HG02840 (cell line): ENCODE data around the gene ATP7B.
"Not testable (repeated sequence)": the region's sequence is repeated elsewhere in the genome, so short reads cannot be mapped to it uniquely, and the experiment has no call there.

Source experiments
- ATAC-seq: cut with Tn5 transposase; IDR thresholded peaks from one replicate; pipeline ENCODE4 v1.9.1; 2021; ENCODE audit warnings: mild to moderate bottlenecking, moderate library complexity, moderate number of reproducible peaks; ENCODE audit not compliant: unreplicated experiment, low FRiP score

ATP7B gene

DNA sequence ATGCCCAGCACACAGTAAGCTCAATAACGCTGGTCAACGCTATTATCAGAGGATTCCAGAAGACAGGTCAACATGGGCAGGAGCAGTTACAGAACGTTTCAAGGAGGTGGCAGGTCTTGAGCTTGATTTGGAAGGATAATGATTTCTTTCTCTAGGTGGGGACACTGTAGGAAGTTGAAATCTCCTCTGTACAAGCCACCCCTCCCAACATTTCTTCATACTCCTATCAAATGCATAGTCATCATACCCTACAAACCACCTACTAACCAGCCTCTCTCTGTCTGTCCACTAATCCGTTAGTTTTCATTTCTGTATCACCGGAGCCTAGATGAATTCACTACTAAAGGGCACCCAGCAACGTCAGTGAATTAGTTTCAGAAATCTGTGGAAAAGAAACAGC, 1.3 kb downstream of the ATP7B start:
- ATAC-seq = no peak

DNA sequence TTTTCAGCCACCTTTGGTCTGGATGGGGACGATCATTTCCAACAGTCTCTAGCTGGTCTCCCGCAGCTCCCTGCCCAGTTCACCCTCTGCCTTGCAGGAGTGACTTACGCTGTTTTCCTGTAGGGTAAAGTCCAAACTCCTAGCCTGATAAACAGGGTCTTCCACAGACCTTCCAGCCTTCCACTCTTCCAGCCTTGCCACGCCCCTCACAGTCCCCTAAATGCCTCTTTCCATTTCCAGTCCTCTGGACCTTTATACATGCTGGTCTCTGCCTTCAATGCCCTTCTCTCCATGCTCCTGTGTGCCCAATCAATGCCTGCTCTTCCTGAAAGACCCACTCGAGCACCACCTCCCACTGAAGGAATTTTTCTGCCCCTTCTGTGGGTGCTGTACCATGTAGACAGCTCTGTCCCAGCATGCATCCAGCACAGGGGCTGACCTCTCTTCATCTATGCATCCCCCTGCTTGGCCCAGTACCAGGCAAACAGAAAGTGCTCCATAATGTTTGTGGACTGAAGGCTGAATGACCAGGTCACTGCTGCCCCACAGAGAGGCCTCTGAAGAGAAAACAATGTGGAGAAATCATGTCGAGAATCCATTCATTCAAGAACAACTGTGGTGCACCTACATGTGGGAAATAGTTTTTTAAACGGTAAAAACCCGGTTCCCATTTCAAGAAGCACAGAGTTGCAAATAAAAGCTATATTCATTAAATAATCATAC, 4.6 kb downstream of the ATP7B start:
- ATAC-seq = no peak

DNA sequence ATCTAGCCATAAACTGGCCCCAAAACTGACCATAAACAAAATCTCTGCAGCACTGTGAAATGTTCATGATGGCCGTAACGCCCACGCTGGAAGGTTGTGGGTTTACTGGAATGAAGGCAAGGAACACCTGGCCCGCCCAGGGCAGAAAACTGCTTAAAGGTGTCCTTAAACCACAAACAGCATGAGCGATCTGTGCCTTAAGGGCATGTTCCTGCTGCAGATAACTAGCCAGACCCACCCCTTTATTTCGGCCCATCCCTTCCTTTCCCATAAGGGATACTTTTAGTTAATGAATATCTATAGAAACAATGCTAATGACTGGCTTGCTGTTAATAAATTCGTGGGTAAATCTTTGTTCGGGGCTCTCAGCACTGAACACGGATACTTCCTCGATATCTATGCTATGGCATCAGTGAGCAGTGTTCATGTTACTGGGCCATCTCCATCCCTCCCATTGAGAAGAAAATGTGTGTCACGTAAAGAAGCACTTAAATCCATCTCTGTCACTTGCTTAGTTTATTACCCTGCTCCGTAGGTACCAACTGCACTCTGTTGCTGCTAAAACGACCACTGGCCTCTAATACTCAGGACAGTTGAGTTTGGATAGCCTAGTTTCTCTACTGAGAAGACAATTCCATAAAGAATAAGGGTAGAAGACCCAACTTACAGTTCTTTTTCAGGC, 5.3 kb downstream of the ATP7B start:
- no peak for ATAC-seq

DNA sequence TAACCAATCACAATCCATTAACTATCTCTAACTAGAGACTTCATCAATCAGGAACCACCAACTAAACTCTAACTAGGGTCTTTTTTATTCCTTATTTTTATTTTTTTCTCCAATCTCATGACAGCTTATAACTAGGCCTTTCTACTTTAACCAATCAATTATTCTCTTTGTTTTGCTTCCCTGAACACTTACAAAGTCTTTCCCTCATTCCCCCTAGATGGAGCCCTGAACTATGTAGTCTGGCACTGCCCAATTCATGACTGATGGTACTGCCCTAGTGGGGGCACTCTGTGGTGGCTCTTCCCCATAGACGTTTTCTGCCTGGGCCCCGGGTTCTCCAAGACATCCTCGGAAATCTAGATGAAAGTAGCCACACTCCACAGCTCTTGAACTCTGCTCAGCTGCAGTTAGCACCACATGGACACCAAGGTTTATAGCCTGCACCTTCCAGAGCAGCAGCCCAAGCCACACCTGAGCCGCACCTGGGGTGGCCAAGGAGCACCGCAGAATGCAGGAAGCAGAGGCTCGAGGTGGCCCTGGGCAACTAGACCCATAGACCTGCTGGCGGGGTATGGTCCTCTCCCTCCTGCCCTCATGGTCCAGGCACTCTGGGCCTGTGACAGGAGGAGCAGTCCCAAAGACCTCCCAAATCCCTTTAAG, 6.6 kb downstream of the ATP7B start:
- ATAC-seq = no peak

DNA sequence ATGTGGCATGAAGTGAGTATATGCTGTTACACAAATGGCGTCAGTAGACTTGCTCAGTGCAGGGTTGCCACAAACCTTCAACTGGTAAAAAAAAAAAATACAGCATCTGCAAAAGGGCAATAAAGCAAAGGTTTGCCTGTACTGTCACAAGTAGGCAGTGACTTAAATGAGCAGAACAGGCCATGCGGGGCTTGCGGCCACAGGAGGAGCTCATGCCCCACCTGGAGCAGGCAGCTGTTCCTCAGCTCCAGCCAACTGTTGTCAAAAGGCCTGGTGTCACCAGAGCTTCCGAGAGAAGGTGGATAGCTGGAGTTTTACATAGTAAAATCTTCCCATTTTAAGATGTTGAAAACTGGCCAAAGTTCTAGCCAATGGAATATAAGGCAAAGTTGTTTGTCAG, 7.7 kb downstream of the ATP7B start:
- no peak for ATAC-seq

DNA sequence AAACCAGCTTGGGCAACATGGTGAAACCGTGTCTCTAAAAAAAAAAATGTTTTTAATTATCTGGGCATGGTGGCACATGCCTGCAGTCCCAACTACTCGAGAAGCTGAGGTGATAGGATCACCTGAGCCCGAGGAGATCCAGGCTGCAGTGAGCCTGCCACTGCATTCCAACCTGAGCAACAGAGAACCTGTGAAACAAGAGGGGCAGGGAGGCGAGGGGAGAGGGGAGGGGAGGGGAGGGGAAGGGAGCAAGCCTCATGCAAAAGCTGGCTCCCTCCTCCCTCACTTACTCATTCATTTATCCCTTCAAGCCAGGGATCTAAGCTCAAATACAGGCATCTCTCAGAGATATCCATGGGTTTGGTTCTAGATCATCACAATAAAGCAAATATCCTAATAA, 8.9 kb downstream of the ATP7B start:
- ATAC-seq = no peak

DNA sequence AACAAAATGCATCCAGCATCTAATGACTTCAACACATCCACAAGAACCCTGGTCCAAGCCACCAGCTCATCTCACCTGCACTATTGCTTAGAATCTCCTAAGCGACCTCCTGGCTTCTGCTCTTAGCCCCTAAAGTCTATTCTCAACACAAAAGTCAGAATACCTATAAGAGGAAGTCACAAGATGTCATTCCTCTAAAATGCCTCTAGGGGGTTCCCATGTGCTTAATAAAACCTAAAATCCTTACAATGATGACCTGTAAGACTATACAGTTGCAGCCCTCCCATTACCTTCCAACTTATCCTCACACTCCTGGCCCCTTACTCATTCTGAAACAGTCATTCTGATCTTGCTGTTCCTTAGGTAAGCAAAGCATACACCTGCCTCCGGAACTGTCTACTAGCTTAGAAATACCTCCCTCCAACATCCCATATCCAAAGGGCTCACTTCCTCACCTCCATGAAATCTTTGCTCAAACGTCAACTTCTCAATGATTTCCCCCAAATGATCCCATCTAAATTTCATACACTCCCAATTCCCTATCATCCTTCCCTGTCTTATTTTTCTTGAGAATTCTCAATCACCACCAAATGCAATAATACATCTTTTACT, 10.0 kb downstream of the ATP7B start:
- ATAC-seq = no peak

DNA sequence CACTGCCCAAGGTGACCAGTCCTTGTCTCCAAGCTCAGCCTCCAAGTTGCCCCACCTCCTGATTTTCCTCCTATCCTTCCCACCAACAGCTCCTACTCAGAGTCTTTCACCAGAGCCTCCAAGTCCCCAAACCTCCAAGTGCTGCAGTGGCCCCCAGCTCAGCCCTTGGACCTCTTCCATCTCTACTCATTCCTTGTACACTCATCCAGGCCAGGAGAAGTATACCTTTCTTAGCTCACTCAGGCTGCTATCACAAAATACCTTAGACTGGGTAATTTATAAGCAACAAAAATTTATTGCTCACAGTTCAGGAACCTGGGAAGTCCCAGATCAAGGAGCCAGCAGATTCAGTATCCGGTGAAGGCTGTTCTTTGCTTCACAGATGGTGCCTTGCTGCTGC, 11.3 kb downstream of the ATP7B start:
- no peak for ATAC-seq

DNA sequence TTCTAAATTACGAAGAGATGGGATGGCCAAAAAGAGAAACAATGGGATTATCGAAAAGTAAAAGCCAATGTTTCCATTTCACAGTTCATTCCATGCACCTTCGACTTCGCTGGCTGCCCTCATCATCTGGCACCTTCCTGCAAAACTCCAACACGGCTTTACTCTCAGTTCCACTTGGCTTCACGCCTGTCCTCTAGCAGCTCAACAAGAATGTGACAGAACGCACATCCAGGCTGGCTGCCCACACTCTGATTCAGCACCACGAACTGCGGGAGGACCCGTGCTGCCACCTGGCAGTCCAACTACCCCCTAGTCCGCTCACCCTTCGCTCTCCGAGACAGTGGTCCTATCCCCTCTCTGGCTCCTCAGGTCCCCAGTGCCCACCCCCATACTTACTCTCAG, 11.7 kb downstream of the ATP7B start:
- ATAC-seq = no peak

DNA sequence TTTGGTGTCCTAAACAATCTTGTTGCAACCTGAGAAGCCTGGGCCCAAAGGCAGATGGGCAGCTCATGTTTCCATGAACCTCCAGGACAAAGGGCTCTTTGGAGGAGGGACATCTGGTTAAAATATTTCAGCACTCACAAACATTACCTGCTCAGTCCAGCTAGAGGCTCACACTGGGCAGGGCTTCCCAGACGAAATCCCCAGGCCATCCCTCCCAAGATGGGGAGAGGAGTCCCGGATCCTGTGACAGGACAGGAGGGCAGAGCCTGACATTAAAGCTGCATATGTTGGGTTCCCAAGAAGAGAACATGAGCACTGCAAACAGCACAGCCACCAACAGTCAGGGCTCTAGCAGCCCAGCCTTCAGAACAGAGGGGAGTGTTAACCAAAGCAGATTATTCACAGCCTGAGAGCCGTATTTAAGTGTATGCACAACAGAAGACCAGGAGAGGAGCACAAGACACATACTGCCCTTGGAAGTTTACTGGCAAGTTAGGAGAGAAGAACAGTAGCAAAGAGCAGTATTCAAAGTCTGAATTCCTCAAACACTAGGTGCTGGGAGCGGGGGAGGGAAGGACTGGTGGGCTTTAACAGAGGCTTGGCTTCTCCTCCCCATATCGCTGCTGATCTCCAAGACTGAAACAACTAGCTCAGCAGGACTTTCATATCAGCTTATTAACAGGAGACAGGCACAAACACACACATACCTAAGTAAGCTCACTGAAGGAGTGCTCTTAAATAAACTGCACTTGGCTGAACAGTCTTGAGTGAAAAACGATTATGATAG, 12.3 kb downstream of the ATP7B start:
- no peak for ATAC-seq

DNA sequence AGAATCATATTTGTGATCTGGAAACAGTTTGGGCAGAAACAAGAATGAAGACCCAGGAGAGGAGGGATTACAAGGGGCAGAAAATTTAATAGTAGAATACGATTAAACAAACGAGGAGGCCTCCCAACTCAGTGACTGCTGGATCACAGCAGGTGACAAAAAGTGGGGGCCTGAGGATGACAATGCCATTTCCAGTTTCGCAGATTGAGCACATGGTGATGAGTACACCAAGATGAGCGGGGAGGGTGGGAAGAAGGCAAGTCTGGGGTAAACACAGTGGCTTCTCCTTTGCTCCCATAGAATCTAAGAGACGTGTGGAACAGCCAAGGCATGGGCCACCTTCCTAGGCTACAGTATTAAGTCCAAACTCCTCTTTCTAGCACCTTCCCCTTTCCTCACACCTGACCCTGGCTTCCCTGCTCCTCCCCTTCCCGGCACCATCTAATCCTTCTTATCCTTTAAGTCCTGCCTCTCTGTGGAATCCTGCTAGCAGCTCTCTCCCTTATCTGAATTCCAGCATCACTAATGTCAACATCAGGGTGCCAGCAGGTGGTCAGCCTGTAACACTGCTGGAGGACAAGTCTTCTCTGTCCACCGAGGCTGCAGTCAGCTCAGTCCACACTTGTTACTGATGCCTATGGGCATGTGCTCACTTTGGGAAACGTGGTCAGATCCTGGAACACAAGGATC, 13.5 kb downstream of the ATP7B start:
- ATAC-seq = no peak

DNA sequence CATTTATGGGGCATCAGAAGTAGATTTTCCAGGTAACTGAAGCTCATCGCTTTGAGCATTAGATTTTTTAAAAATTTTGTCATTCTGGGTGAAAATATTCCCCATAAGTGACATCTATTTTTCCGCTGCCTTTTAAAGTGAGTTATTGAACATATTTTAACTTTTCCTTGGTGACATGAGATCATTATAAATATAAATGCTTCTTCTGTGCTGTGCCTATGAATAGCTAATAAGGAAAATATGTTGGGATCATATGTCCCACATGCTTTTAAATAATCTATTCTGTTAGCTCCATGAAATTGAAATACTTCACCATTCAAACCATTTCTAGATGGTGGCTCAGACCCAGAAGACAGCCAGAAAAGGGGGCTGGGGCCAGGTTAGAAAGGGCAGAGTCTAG, 14.1 kb downstream of the ATP7B start:
- ATAC-seq = no peak

DNA sequence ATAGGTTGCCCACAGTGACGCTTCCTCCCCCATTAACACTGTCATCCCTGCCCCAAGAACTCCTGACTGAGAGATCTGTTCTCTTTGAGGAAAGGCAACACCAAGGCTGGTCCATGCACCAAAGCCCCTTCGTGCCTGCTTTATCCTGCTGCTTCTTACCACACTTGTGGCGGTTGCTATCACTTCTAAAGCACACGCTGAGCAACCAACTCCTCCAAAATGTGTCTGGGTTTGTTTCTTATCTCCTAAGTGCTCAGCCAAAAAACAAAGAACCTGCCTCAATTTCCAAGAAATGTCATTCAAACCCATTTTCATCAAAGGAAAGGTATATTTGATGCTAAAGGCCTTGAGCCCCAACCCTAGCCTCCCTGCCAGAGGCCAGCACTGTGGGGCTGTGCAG, 14.6 kb downstream of the ATP7B start:
- ATAC-seq = no peak

DNA sequence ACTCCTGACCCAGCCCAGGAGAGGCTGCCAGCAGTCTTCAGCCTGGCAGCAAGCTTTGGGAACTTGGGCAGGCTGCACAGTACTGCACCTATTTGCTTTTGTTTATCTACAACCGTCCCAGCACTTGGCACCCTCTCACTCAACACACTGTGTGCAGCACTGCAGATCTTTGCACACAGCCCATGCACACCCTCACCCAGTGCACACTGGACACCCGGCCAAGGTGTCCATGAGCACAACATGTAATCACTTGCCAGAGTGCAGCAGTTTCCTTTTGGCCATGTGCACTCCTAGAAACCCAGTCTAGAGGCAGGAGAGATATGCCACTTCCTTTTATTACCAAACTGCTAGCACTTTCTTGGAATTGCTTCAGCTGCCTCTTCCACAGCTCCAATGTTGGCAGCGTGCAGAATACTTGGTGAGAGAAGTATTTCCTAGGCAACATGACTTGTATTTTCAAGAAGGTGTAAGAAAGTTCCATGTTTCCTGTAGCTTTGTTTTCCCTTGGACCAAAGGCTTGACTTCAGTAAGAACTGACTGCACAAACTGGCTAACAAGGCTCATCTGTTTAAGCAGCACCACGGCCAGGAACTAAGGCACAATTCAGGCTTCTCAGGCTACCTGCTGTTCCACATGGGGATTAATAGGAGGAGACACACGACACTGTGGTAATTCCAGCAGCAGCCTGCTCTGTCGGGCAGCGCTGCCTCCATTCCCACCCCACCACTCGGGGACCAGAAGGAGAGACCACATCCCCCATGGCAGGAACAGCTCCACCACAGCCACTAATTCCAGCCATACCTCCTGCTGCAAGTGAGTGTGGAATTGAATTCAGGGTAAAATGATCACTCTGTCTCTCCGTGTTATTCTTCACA, 15.3 kb downstream of the ATP7B start:
- ATAC-seq = no peak

DNA sequence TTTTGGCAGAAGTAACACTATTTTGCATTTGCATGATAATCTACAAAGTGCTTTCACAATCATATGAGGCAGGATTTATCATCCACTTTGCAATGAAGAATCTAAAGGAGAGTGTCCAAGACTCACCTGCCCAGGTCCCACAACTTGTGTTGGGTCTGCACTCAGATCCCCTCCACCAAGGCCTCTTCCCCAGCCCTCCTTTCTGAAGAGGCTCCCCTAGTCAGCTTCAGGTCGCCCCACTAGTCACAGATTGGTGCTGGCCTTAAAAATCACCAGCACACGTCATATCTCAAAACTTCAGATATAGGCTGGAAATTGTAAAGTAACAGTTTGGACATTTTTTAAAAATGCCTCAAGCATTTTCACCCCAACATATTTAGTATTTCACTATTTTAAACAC, 17.5 kb downstream of the ATP7B start:
- ATAC-seq = no peak

DNA sequence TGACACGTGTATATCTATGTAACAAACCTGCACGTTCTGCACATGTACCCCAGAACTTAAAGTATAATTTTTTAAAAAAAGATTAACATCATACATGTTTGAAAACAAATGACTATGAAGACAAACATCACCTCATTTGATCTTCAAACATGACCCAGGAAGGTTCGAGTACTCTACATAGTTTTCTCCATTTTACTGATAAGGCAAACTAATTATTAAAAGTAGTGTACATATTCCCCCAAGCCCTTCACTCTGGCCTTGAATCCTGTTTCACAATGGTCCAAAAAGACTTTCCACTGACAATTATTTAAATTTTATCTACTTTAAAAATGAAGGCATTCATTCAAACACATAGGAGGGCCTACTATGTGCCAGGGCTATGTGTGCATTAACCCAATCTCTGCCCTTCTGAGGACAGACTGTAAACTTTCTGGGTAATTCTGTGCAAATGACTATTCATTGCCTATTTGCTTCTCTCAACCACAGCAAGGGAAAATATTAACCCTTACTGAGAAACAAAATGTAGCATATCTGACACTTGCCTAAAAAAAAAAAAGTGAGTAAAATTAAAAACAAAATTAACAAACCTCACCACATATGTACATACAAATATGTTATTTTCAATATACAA, 22.1 kb downstream of the ATP7B start:
- ATAC-seq = no peak

DNA sequence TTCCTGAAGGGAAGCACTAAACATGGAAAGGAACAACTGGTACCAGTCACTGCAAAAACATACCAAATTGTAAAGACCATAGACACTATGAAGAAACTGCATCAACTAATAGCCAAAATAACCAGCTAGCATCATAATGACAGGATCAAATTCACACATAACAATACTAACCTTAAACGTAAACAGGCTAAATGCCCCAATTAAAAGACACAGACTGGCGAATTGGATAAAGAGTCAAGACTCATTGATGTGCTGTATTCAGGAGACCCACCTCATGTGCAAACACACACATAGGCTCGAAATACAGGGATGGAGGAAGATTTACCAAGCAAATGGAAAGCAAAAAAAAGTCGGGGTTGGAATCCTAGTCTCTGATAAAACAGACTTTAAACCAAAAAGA, 26.3 kb downstream of the ATP7B start:
- not testable (repeated sequence) for ATAC-seq

DNA sequence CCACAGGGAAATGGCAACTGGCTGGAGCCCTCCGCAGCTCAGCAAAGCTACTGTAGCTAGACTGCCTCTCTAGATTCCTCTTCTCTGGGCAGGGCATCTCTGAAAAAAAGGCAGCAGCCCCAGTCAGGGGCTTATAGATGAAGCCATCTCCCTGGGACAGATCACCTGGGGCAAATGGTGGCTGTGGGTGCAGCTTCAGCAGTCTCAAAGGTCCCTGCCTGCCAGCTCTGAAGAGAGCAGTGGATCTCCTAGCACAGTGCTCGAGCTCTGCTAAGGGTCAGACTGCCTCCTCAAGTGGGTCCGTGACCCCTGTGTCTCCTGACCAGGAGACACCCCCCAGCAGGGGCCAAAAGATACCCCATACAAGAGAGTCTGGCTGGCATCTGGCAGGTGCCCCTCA, 28.0 kb downstream of the ATP7B start:
- not testable (repeated sequence) for ATAC-seq

DNA sequence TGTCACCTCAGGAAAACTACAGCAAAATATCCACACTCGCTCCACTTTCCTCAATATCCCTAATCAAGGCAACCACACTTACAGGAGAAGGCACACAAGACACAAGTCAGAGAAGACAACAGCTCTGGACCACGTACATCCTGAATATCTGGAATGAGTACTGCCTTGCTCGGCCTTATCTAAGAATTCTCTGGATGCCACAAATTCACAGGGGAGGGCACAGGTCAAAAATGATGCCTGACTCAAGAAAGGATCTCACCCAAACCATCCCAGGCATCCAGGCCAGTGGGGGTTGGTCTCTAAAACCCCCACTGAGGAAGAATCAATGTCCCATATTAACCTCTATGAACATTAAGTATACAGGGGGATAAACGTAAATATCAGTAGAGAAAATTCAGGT, 29.9 kb downstream of the ATP7B start:
- ATAC-seq = no peak
